COLO829 (cell line): ENCODE data around the gene INPP5D.

Experiments
- DNase-seq: peaks from one replicate; pipeline ENCODE4 v3.0.0; 2012; ENCODE audit warnings: low spot score

INPP5D gene

GRCh38 chr2:233075966-233076339 lies 15.8 kb downstream of the INPP5D start:
- no peak for DNase-seq

DNA sequence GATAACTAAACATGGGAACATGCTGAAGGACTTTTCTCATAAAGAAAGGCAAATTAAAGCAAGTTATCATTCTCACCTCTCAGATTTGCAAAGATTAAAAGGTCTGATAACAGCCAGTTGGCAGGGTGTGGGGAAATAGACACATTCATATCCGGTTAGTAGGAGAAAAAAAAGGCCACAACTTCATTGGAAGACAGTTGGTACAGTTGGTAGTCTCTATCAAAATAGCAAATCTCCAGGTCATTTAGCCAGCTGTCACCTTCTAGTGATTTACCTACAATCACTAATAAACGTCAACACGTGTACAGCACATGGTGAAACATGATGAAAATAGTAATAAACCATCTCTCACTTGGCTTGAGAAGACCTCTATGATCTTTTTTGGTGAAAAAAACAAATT lies 16.6 kb downstream of the INPP5D start:
- DNase-seq, result no peak

DNA sequence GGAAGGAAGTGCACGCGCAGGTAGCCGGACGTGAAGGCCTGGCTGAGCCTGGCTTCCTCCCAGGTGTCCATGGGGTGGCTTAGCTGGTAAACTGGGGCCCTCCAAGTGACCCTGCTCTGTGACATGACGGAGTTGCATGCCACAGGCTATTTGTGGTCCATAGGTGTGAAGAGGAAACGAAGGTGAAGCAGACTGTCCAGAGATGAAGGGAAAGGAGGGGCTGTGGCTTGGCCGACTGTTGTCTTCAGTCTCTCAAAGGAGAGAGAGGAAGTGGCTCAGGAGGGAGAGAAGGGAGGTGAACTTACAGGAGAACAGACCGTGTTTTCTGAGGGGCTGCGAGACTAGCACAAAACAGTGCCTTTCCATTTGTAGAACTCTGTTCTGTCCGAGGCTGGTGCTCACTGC lies 19.3 kb downstream of the INPP5D start:
- no peak for DNase-seq

DNA sequence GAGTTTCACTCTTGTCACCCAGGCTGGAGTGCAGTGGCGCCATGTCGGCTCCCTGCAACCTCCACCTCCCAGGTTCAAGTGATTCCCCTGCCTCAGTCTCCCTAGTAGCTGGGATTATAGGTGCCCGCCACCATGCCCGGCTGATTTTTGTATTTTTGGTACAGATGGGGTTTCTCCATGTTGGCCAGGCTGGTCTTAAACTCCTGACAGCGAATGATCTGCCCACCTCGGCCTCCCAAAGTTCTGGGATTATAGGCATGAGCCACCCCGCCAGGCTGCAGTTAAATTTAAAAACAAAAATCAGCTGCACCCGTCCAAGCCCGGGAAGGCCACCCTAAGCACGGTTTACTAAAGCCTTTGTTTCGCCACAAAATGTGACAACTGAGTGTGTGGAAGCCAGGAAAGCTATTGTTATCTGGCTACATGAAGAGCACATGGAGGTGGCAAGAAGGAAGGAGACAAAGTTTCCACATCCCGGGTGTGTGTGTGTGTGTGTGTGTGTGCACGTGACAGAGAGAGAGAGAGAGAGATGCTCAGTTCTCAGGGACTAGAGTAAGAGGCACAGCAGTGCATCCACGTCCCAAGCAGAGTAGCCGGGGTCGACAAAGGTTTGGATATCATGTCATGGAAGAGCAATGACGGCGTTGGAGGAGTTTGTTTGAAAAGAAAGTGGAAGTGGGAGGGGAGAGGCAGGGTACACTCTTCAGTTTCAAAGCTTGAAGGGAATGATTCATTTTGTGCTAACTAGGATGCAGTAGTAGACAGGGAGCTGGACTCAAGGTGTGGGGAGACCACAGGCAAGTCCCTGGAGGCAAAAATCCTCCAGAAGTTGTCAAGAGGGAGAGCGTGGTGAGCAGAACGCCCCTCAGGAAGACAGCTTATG lies 20.1 kb downstream of the INPP5D start:
- no peak for DNase-seq

- no peak for DNase-seq
These were observed 20.7 kb downstream of the INPP5D start for GRCh38 chr2:233080836-233081229.

DNA sequence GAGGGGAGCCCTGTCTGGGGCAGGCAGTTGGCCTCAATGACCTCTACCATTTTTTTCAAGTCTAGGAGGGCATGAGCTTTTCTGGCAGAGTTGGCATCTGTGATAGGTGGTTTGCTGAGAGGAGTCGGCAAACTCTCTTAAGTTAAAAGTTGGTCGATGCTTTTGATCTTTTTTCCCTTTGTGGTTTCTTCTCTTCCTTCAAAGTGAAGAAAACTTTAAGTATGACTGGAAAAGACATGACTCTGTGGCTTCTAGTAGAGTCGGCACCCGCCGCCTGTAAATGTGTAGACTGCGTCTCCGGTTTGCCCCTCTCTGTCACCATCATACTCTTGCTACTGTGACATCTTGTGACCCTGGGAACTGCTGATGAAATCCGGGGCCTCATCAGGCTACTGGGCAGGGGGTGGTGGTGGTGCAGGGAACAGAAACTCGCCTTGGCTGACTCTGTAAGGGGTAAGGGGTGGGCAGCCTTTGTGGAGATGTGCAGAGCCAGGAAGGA lies 21.1 kb downstream of the INPP5D start:
- no peak for DNase-seq

- DNase-seq, result no peak
These were observed 21.6 kb downstream of the INPP5D start for GRCh38 chr2:233081731-233082221.

DNA sequence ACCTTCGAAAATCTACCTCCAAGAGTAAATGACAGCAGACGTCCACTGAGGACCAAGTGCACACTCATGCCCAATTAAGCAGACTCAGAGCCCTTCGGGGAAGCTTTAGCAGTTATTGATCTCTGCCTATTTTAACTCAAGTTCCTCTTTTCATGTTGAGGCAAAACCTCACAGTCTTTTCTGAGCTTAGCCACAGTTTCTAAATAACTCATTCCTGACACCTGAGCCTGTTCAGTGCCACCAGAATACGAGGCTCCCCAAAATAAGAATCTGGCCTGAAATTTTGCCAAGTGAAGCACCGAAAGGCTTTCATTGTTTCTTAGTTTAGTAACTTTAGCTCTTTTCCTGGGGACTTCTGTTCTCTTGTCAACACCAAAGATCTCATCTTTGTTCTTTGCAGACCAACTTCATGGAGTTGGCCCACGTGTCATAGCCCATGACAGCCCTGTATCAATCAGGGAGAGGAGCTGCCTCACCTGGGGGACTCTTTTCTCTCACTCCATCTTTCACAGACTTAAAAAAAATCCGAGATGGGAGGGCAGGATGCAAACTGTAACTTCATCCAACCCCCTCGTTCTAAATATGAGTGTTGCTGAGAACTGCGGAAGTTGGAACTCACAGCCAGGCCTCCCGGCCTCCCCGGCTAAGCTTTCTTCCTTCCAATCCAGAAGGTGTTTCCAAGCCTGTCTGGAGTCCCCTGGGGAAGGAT lies 22.2 kb downstream of the INPP5D start:
- DNase-seq, result no peak

DNA sequence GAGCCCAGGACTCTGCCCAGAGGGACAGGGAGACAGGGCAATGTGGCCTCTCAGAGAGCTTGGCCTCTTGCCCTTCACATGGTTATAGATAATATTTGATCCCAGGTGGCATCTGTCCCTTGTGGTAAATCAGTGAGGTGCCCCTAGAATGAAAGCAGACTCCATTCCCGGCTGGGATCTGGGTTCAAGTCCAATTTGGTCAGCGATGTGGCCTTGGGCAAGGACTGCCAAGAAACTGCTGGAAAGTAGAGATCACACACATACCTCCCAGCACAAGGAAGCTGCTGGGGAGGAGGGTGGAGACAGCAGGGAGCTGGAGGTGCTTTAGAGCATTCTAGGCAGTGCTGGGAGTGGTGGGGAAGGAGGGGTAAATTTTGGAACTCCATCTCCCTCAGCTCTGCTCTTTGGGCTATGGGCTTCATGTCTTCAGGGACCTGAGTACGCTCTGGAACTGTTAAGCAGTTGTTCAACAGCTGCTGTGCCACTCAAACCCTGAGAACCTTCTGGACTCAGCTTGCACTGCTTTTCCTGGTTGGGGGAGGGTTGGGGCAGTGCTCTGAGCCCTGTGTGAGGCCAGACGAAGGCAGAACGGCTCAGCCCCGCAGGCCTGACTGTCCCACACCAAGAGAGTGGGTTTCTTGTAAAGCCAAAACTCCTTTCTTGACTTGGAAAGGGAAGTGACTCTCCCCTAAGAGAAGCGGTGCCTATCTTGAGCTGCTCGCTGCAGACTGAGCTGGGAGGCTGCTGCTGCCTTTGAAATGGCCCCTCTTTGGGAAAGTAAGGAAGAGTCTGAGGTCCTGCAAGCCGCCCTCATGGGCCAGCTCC lies 23.0 kb downstream of the INPP5D start:
- no peak for DNase-seq

- no peak for DNase-seq
These were observed 23.6 kb downstream of the INPP5D start for GRCh38 chr2:233083782-233084181.

DNA sequence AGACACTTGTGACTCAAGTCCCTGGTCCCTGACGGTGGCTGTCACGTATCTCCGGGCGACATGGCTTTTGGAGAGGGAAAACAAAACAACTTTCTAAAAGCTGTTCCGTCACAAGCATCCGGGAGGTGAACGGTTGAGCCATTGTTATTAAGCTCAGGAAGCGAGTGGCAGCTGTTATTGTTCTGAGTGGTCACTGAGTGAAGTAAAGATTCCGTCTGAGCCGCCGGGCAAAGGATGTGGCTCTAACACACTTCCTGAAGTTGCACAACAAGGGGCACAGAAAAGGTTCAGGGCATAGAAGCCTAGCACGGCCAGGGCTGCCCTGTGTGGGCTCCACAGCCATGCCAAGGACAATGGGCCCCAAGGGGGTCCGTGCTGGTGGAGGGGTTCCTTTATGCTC lies 24.3 kb downstream of the INPP5D start:
- DNase-seq, result no peak

- DNase-seq, result no peak
These were observed 25.1 kb downstream of the INPP5D start for GRCh38 chr2:233085037-233085838.

DNA sequence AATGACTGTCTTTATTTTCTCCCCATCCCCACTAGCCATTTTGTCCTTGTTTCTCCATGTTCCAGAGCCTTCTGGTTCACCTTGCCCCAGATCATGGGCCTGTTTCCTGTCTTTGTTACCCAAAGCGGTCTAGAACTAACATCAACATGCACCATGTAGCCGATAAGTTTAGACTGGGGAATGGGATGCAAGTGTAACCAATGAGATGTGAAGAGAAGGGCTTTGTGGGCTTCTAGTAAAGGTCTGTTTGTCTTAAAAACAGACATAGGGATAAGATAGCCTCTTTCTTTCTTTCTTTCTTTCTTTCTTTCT lies 25.7 kb downstream of the INPP5D start:
- DNase-seq, result no peak

GRCh38 chr2:233087713-233088112 lies 27.6 kb downstream of the INPP5D start:
- no peak for DNase-seq

DNA sequence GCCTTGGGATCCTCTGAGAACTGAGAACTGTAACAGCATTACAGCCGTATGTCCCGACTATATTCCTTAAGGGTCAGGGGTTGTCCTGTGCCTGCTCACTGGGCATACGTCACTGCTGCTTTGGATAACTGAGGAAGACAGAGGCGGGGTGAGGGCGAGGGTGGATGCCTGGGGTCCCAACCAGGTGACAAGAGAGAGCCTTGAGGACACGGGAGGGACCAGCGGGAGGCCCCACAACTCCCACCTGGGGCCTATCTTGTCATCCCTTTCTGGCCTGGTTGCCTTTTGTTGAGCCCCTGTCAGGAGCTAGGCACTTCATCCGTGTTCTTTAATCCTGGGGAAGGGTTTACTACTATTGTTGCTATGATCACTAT lies 28.8 kb downstream of the INPP5D start:
- DNase-seq, result no peak

- DNase-seq, result no peak
These were observed 29.7 kb downstream of the INPP5D start for GRCh38 chr2:233089851-233090250.

GRCh38 chr2:233090879-233091278 lies 30.7 kb downstream of the INPP5D start:
- DNase-seq, result no peak

GRCh38 chr2:233091595-233092375 lies 31.6 kb downstream of the INPP5D start:
- DNase-seq, result no peak

- DNase-seq, result no peak
These were observed 32.5 kb downstream of the INPP5D start for GRCh38 chr2:233092432-233093165.

DNA sequence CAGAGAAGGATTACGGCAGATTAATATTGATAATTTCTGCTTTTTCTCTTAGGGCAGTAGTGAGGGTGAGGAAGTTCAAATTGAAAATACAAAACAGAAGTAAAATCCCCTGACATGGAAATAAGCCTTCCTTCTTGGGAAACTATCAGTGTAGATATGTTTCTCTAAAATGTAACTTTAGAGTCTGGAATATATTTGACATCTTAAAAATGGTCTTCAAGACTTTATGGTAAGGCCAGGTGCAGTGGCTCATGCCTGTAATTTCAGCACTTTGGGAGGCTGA lies 33.0 kb downstream of the INPP5D start:
- DNase-seq, result no peak
